Testis (tissue), 3 donors: ENCODE data around the gene DMD. TPM values are rescaled to one million over a fixed set of nuclear protein-coding genes. Genes with fewer than 3 reads are reported as not detected.

Experiments used
- DNase-seq: peaks from one replicate; pipeline ENCODE4 v3.0.0-alpha.2; 2019
- H3K27ac ChIP-seq, 2 donors: fragments of 200-600 bp; sonication (generic); one replicate each; pipeline ENCODE4 v1.5.1; 2019
- H3K27me3 ChIP-seq: fragments of 200-600 bp; sonication (generic); one replicate; pipeline ENCODE4 v1.5.1; 2019
- H3K36me3 ChIP-seq: fragments of 200-600 bp; sonication (generic); one replicate; pipeline ENCODE4 v1.5.1; 2017; ENCODE audit warnings: low read depth; ENCODE audit errors: missing control alignments
- H3K4me1 ChIP-seq: fragments of 200-600 bp; sonication (generic); one replicate; pipeline ENCODE4 v1.5.1; 2019
- H3K4me3 ChIP-seq, 2 donors: fragments of 200-600 bp; sonication (generic); one replicate each; pipeline ENCODE4 v1.5.1; 2017 to 2019
- H3K9me3 ChIP-seq: fragments of 200-600 bp; sonication (generic); one replicate; pipeline ENCODE4 v1.5.1; 2017
- CTCF ChIP-seq, 3 experiments: fragments of 450-650 bp in 2 of 3; fragments of 200-600 bp in 1 of 3; sonication (generic) in 1 of 3; IDR thresholded peaks; one replicate each; pipeline ENCODE4 v1.5.1; 2016 to 2019; ENCODE audit warnings: antibody characterized with exemption in 3 of 3, mild to moderate bottlenecking in 2 of 3, moderate library complexity in 1 of 3
- POLR2A ChIP-seq: fragments of 450-650 bp; IDR thresholded peaks from one replicate; pipeline ENCODE4 v1.6.1; 2017; ENCODE audit warnings: antibody characterized with exemption, mild to moderate bottlenecking, moderate library complexity
- WGBS, 2 donors: methylation state at CpG; one replicate each; pipeline ENCODE4 v1.1.5; 2018; 5-methylcytosine and 5-hydroxymethylcytosine counted together
- intact Hi-C: fragments of 100-400 bp; cut with DNase I; formaldehyde crosslinking; loops from one replicate; pipeline ENCODE4 v1.15.1; 2023; ENCODE audit warnings: low total_unique reads
- polyA plus RNA-seq: library from polyadenylated mRNA; stranded (reverse); fragments of 350-450 nt; fragmentation: Illumina TruSeq; extraction: RNeasy Lipid Tissue Mini Kit (QIAGEN cat#74804); gene quantifications from one replicate; pipeline ENCODE4 v1.2.3, GENCODE V29; 2014; ENCODE audit warnings: low read depth, low replicate concordance; ENCODE audit not compliant: insufficient read depth
- total RNA-seq, 2 donors: library from RNA; depleted of rRNA; stranded (reverse); fragments of >200 nt; gene quantifications; one replicate each; pipeline ENCODE4 v1.2.3, GENCODE V29; 2016

DMD gene
- total and polyA plus RNA-seq, 3 donors from 2014 or later = 11.3 to 34.1 (median 24.2) TPM

- no peaks in the 10 kb centered on the region for H3K27me3 ChIP-seq
- no peak overlapping the region for H3K4me3 ChIP-seq
- H3K4me1 ChIP-seq = no peaks in the 10 kb centered on the region
- TF ChIP-seq CTCF (IDR thresholded peaks at IDR 0.05) (no peak), POLR2A (no peak)
- H3K27ac ChIP-seq = no peak overlapping the region
- WGBS, 2 donors = 64 to 83% methylated on average over 2 of the region's 2 CpGs
- no peak for DNase-seq
- H3K36me3 ChIP-seq = no peaks in the 10 kb centered on the region
- H3K9me3 ChIP-seq = no peaks in the 10 kb centered on the region
- intact Hi-C loops = no loop called here
Observed at GRCh38 chrX:31580726-31581125, 1630.6 kb downstream of the DMD start.

- Histone ChIP-seq H3K9me3 (no peaks in the 10 kb centered on the region), H3K4me1 (no peaks in the 10 kb centered on the region), H3K4me3 (no peak overlapping the region), H3K27me3 (no peaks in the 10 kb centered on the region), H3K36me3 (no peaks in the 10 kb centered on the region), H3K27ac (no peak overlapping the region)
- intact Hi-C loops = no loop called here
- 86% methylated on average over 1 to 4 of the region's 4 CpGs for WGBS, 2 donors
- TF ChIP-seq POLR2A = no peak
- TF ChIP-seq CTCF (IDR thresholded peaks at IDR 0.05) = no peak
- DNase-seq = no peak
Observed at GRCh38 chrX:31580227-31580626, 1631.1 kb downstream of the DMD start.

- Histone ChIP-seq H3K9me3 (no peaks in the 10 kb centered on the region), H3K27ac (no peak overlapping the region), H3K4me3 (no peak overlapping the region), H3K27me3 (no peaks in the 10 kb centered on the region), H3K36me3 (no peaks in the 10 kb centered on the region), H3K4me1 (no peaks in the 10 kb centered on the region)
- DNase-seq = no peak
- intact Hi-C loops = no loop called here
- TF ChIP-seq CTCF (IDR thresholded peaks at IDR 0.05) = no peak
- TF ChIP-seq POLR2A = no peak
- WGBS, 2 donors = 36 to 70% methylated on average over 1 of the region's 1 CpG
Observed at GRCh38 chrX:31572360-31572759, 1639.0 kb downstream of the DMD start.

GRCh38 chrX:31570658-31571057 is 1640.7 kb downstream of the DMD start:
- 80 to 95% methylated on average over 2 of the region's 2 CpGs for WGBS, 2 donors
- H3K27ac ChIP-seq = no peak overlapping the region
- DNase-seq = no peak
- intact Hi-C loops = no loop called here
- no peaks in the 10 kb centered on the region for H3K9me3 ChIP-seq
- no peak for TF ChIP-seq POLR2A
- no peak for TF ChIP-seq CTCF (IDR thresholded peaks at IDR 0.05)
- H3K4me1 ChIP-seq = no peaks in the 10 kb centered on the region
- H3K36me3 ChIP-seq = no peaks in the 10 kb centered on the region
- H3K4me3 ChIP-seq = no peak overlapping the region
- H3K27me3 ChIP-seq = no peaks in the 10 kb centered on the region

- Histone ChIP-seq H3K9me3 (no peaks in the 10 kb centered on the region), H3K27me3 (no peaks in the 10 kb centered on the region), H3K4me1 (no peaks in the 10 kb centered on the region), H3K36me3 (no peaks in the 10 kb centered on the region), H3K27ac (no peak overlapping the region), H3K4me3 (no peak overlapping the region)
- intact Hi-C loops = no loop called here
- TF ChIP-seq CTCF (IDR thresholded peaks at IDR 0.05) (no peak), POLR2A (no peak)
- WGBS, 2 donors = 80 to 85% methylated on average over 2 to 3 of the region's 3 CpGs
- no peak for DNase-seq
Observed at GRCh38 chrX:31563792-31564191, 1647.6 kb downstream of the DMD start.
